HCT116 (cell line): ENCODE data around the gene TRAK1. TPM values are rescaled to one million over a fixed set of nuclear protein-coding genes. Genes with fewer than 3 reads are reported as not detected.

Experiments used
- ATAC-seq: fragments of 200-7000 bp; cut with Tn5 transposase; 2 replicates; pipeline ENCODE4 v1.9.1; 2020; ENCODE audit warnings: mild to moderate bottlenecking, moderate library complexity
- BruUV-seq: library from RNA; stranded (reverse); fragments of 400-500 nt; replicated peaks from 2 replicates; lab custom pipeline; 2021; lab: Mats Ljungman, UMichigan
- CTCF ChIA-PET: fragments of 300-600 bp; sonication (Branson Sonifier 250); formaldehyde crosslinking; loops from one replicate; lab custom pipeline; 2021; ENCODE audit warnings: antibody characterized with exemption; lab: Charles Lee
- POLR2A ChIA-PET: fragments of 300-600, 350-600 bp; sonication (Branson Sonifier 250); formaldehyde crosslinking; loops from one replicate; lab custom pipeline; 2021; ENCODE audit warnings: antibody characterized with exemption; lab: Charles Lee
- RAD21 ChIA-PET, 2 experiments: fragments of 300-600 bp; sonication (Branson Sonifier 250); formaldehyde crosslinking; loops; one replicate each; lab custom pipeline; 2023; ENCODE audit warnings: low total read pairs in 2 of 2; ENCODE audit not compliant: uncharacterized antibody in 2 of 2, unreplicated experiment in 2 of 2, low non-redundant PET in 1 of 2; lab: Charles Lee
- DNase-seq: peaks from one replicate; pipeline ENCODE4 v3.0.0-alpha.2; 2010; ENCODE audit warnings: low read depth, low spot score
- H2AFZ ChIP-seq: fragments of 200-600 bp; shearing (Covaris generic), sonication (generic); 2 replicates; pipeline ENCODE4 v1.6.1; 2017; ENCODE audit warnings: low read depth, mixed run types, mixed read lengths, antibody characterized with exemption, low read length; ENCODE audit not compliant: poor library complexity, severe bottlenecking
- H3K27ac ChIP-seq: 2 replicates; pipeline ENCODE4 v1.5.1; 2012; ENCODE audit warnings: low read depth, low read length
- H3K27me3 ChIP-seq: fragments of 200-600 bp; sonication (generic); 2 replicates; pipeline ENCODE4 v1.6.1; 2016; ENCODE audit warnings: mixed run types, low read length, mixed read lengths; ENCODE audit not compliant: insufficient read depth
- H3K36me3 ChIP-seq, 2 experiments: fragments of 200-500 bp in 1 of 2; fragments of 200-600 bp in 1 of 2; sonication (Bioruptor generic) in 1 of 2; sonication (generic) in 1 of 2; 2 replicates each; pipeline versions ENCODE4 v1.5.1 to v1.6.1; 2014 to 2016; ENCODE audit warnings: low read length in 2 of 2, inconsistent platforms in 1 of 2, mixed read lengths in 1 of 2, mixed run types in 1 of 2; ENCODE audit not compliant: insufficient read depth in 2 of 2, control insufficient read depth in 1 of 2
- H3K4me1 ChIP-seq, 2 experiments: fragments of 200-600 bp in 1 of 2; sonication (generic) in 1 of 2; 2 replicates each; pipeline versions ENCODE4 v1.5.1 to v1.6.1; 2012 to 2017; ENCODE audit warnings: low read length in 2 of 2, inconsistent platforms in 1 of 2, mild to moderate bottlenecking in 1 of 2, mixed read lengths in 1 of 2, mixed run types in 1 of 2, moderate library complexity in 1 of 2; ENCODE audit not compliant: insufficient read depth in 2 of 2, control insufficient read depth in 1 of 2
- H3K4me2 ChIP-seq: fragments of 200-600 bp; sonication (generic); 2 replicates; pipeline ENCODE4 v1.6.1; 2017; ENCODE audit warnings: mixed run types, low read length, mixed read lengths
- H3K4me3 ChIP-seq, 2 experiments: fragments of 200-600 bp in 1 of 2; sonication (generic) in 1 of 2; replicated peaks in 1 of 2; 2 replicates each; pipeline ENCODE4 v1.5.1; 2011 to 2016; ENCODE audit warnings: low read length in 2 of 2, control low read depth in 1 of 2, low read depth in 1 of 2, mild to moderate bottlenecking in 1 of 2, mixed read lengths in 1 of 2, mixed run types in 1 of 2
- H3K79me2 ChIP-seq: fragments of 200-600 bp; sonication (generic); 2 replicates; pipeline ENCODE4 v1.6.1; 2017; ENCODE audit warnings: mild to moderate bottlenecking, mixed run types, low read length, moderate library complexity, mixed read lengths; ENCODE audit not compliant: insufficient read depth
- H3K9ac ChIP-seq: fragments of 200-600 bp; sonication (generic); 2 replicates; pipeline ENCODE4 v1.6.1; 2016; ENCODE audit warnings: low read length, mixed read lengths
- H3K9me2 ChIP-seq: fragments of 200-600 bp; sonication (generic), shearing (Covaris generic); 2 replicates; pipeline ENCODE4 v1.6.1; 2017; ENCODE audit warnings: mixed run types, mild to moderate bottlenecking, moderate library complexity; ENCODE audit not compliant: insufficient read depth
- H3K9me3 ChIP-seq, 2 experiments: fragments of 200-500 bp in 1 of 2; fragments of 200-600 bp in 1 of 2; sonication (Bioruptor generic) in 1 of 2; sonication (generic) in 1 of 2; 2 replicates each; pipeline ENCODE4 v1.6.1; 2014 to 2017; ENCODE audit warnings: low read length in 2 of 2, mixed read lengths in 2 of 2, inconsistent platforms in 1 of 2, low read depth in 1 of 2, mild to moderate bottlenecking in 1 of 2, mixed run types in 1 of 2, moderate library complexity in 1 of 2; ENCODE audit not compliant: control insufficient read depth in 1 of 2, insufficient read depth in 1 of 2
- H4K20me1 ChIP-seq: fragments of 200-600 bp; sonication (generic), shearing (Covaris generic); 2 replicates; pipeline ENCODE4 v1.6.1; 2017; ENCODE audit warnings: mixed run types, mild to moderate bottlenecking, moderate library complexity; ENCODE audit not compliant: insufficient read depth
- CBX3 ChIP-seq: IDR thresholded peaks from 2 replicates; pipeline ENCODE4 v1.6.1; 2012; ENCODE audit warnings: low read depth
- CEBPB ChIP-seq: IDR thresholded peaks from 2 replicates; pipeline ENCODE4 v1.6.1; 2012; ENCODE audit warnings: low read depth
- EGR1 ChIP-seq: IDR thresholded peaks from 2 replicates; pipeline ENCODE4 v1.6.1; 2012; ENCODE audit warnings: low read depth
- ELF1 ChIP-seq: IDR thresholded peaks from 2 replicates; pipeline ENCODE4 v1.6.1; 2012; ENCODE audit warnings: low read depth, borderline replicate concordance
- EZH2 ChIP-seq: fragments of 200-600 bp; sonication (generic); IDR thresholded peaks from 2 replicates; pipeline ENCODE4 v1.6.1; 2017; ENCODE audit warnings: antibody characterized with exemption, mixed run types
- EZH2phosphoT487 ChIP-seq: fragments of 200-600 bp; IDR thresholded peaks from 2 replicates; pipeline ENCODE4 v1.6.1; 2018; ENCODE audit warnings: antibody characterized with exemption, borderline replicate concordance
- SIN3A ChIP-seq: IDR thresholded peaks from 2 replicates; pipeline ENCODE4 v1.6.1; 2012; ENCODE audit warnings: low read depth
- SP1 ChIP-seq: IDR thresholded peaks from 2 replicates; pipeline ENCODE4 v1.6.1; 2012; ENCODE audit warnings: low read depth
- SRF ChIP-seq: IDR thresholded peaks from 2 replicates; pipeline ENCODE4 v1.6.1; 2012; ENCODE audit warnings: low read depth
- ZBTB33 ChIP-seq: IDR thresholded peaks from 2 replicates; pipeline ENCODE4 v1.6.1; 2011; ENCODE audit warnings: mild to moderate bottlenecking, low read length, moderate library complexity; ENCODE audit not compliant: insufficient replicate concordance; ENCODE audit errors: extremely low read depth
- ZFX ChIP-seq: fragments of 450-650 bp; IDR thresholded peaks from 2 replicates; pipeline ENCODE4 v1.6.1; 2017
- ZNF274 ChIP-seq: fragments of 200-500 bp; sonication (Bioruptor generic); IDR thresholded peaks from 2 replicates; pipeline ENCODE4 v1.6.1; 2014; ENCODE audit warnings: mild to moderate bottlenecking, low read depth, low read length, inconsistent platforms
- intact Hi-C: fragments of 100-400 bp; cut with micrococcal nuclease; formaldehyde crosslinking; loops from 2 replicates; pipeline ENCODE4 v1.10.0; 2022
- total RNA-seq: library from RNA; stranded (reverse); gene quantifications from one replicate; pipeline ENCODE4 v1.2.1, GENCODE V29; 2021; ENCODE audit not compliant: unreplicated experiment
- TF ChIP-seq, protein P1 (sequence below): IDR thresholded peaks from 2 replicates; pipeline ENCODE4 v1.6.1; 2012
- TF ChIP-seq, protein P2 (sequence below): IDR thresholded peaks from 2 replicates; pipeline ENCODE4 v1.6.1; 2012

TRAK1 gene
- total RNA-seq, 1 experiment from 2014 or later = 25.9 TPM

DNA sequence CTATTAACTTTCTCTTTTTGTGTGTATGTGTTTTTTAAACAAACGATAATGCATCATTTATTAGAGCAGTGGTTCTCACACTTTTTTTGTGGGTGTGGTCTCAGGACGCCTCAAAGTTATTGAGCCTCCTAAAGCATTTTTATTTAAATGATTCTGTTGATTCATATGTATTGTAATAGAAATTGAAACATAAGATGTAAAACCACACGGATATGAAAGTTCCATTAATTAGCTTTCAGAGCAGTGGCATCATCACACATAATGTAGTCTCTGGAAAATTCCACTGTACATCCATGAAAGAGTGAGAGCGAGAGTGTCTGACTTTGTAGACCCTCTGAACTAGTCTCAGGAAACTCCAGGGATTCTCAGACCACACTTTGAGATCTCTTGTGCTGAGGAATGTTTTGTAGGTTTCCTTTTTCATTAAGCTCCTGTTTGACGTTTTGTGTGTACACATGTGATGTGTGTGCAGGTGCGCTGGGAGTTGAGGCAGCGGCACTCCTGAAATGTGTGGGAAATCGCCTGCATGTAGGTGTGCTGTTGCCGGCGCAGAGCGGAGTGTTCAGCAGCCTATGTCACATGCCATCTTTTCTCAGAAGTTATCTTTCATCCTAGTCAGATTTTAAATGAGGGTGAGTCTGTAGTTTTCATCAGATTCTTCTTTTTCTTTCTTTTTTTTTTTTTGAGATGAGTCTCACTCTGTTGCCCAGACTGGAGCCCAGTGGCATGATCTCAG is 5.3 kb upstream of the TRAK1 start (continued):
- no peak for TF ChIP-seq ZBTB33
- TF ChIP-seq CEBPB = no peak
- TF ChIP-seq SIN3A = no peak
- TF ChIP-seq EGR1 = no peak
- no peak for TF ChIP-seq ZFX
- TF ChIP-seq SRF = no peak
- no peak for TF ChIP-seq SP1
- TF ChIP-seq, protein P1, sequence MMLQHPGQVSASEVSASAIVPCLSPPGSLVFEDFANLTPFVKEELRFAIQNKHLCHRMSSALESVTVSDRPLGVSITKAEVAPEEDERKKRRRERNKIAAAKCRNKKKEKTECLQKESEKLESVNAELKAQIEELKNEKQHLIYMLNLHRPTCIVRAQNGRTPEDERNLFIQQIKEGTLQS = no peak
- no peak for TF ChIP-seq EZH2phosphoT487
- TF ChIP-seq EZH2 = no peak
- TF ChIP-seq ELF1 = no peak

DNA sequence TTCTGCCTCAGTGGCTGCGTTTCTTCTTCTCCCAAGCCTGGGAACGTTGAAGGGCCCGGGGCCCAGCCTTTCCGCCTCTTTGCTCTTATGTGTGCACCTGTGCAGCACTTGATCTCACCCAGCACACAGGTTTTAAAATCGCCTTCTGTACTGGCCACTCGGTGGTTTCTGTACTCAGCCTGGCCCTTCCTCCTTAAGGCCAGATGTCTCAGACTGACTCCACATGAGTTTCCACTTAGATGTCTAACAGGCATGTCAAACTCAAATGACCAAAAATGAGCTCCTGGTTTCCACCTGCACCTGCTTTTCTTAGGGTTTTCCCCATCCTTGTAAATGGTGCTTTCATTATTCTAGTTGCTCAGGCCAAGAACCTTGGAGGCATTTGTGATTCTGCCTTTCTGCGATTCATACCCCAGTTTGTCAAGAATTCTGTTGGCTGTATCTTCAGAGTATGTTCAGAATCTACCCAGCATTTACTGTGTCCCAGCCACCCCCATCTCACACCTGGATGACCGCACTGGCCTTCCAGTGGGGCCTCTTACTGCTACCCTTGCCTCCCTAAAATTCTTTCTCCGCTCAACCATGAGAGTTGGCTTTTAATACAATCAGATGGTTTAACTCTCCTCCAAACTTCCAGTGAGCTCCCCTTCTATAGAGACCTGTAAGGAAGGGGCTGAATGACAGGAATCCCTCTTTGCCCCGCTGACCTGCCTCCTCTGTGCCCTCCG is 2.2 kb upstream of the TRAK1 start:
- no peaks in the 10 kb centered on the region for H3K27me3 ChIP-seq
- H3K9ac ChIP-seq = no peak overlapping the region
- H3K9me2 ChIP-seq = no peaks in the 10 kb centered on the region
- no peak overlapping the region for H3K4me2 ChIP-seq
- RAD21 ChIA-PET = no interaction called here
- no peaks in the 10 kb centered on the region for H3K9me3 ChIP-seq
- TF ChIP-seq, protein P2, sequence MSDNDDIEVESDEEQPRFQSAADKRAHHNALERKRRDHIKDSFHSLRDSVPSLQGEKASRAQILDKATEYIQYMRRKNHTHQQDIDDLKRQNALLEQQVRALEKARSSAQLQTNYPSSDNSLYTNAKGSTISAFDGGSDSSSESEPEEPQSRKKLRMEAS = no peak
- TF ChIP-seq ZNF274 (no peak), CBX3 (no peak)
- intact Hi-C loops = no loop called here
- no peak overlapping the region for H3K27ac ChIP-seq
- POLR2A ChIA-PET = no interaction called here
- no peak overlapping the region for H2AFZ ChIP-seq
- no peaks in the 10 kb centered on the region; a peak in 2 of 4 replicates for H3K36me3 ChIP-seq
- H3K4me3 ChIP-seq = no peak overlapping the region
- peaks cover 5% of the 10 kb centered on the region; the same call in 1 of the 2 replicates for H4K20me1 ChIP-seq
- CTCF ChIA-PET = no interaction called here
- no peak for ATAC-seq
- peaks cover 21 to 25% of the 10 kb centered on the region in 2 experiments for H3K4me1 ChIP-seq
- no peak for DNase-seq
- BruUV-seq = no TSS peak
- H3K79me2 ChIP-seq = peaks cover 7% of the 10 kb centered on the region
